Measurements from ENCODE around the gene DDA1. TPM values are rescaled to one million over a fixed set of nuclear protein-coding genes. Genes with fewer than 3 reads are reported as not detected.

DDA1 gene
- total RNA-seq: 19.7 and 26.3 TPM in 2 replicates

GRCh38 chr19:17309198-17309964 lies at the start of gene DDA1:
Gene DDA1 (plus strand): TSS chr19:17309563. CDS start chr19:17309655, 92 bp downstream.

GRCh38 chr19:17264641-17264979 lies 44.8 kb upstream of the DDA1 start, which contains the start of gene USHBP1:
Gene USHBP1 (minus strand): TSS chr19:17264745. CDS start chr19:17264299, 446 bp downstream.

GRCh38 chr19:17266975-17267788 lies 42.2 kb upstream of the DDA1 start, which contains the start of gene BABAM1:
Gene BABAM1 (plus strand): TSS chr19:17267443. CDS start chr19:17268807, 1,364 bp downstream.

GRCh38 chr19:17281391-17282304 lies 27.7 kb upstream of the DDA1 start, which contains the start of gene ANKLE1:
Gene ANKLE1 (plus strand): TSS chr19:17281901. CDS start chr19:17281921, 20 bp downstream.

GRCh38 chr19:17303167-17303939 lies 6.0 kb upstream of the DDA1 start, which contains the start of gene ABHD8:
Gene ABHD8 (minus strand): TSS chr19:17303425. CDS start chr19:17301616, 1,809 bp downstream.

GRCh38 chr19:17305517-17306284 lies 3.7 kb upstream of the DDA1 start, which contains the start of gene MRPL34:
Gene MRPL34 (plus strand): TSS chr19:17305872. CDS start chr19:17305893, 21 bp downstream.

GRCh38 chr19:17334414-17335409 lies 25.3 kb downstream of the DDA1 start, which contains the start of gene ANO8:
Gene ANO8 (minus strand): TSS chr19:17334855. CDS start chr19:17334670, 185 bp downstream.

GRCh38 chr19:17336872-17337674 lies 27.7 kb downstream of the DDA1 start, which contains the start of gene GTPBP3:
Gene GTPBP3 (plus strand): TSS chr19:17337553. CDS start chr19:17337612, 59 bp downstream.

Other genes with a start within 250 kb of the DDA1 start
- gene HAUS8, start 234.1 kb upstream of the DDA1 start, total RNA-seq: 1.6 and 1.9 TPM in 2 replicates
- gene MYO9B, start 233.8 kb upstream of the DDA1 start, total RNA-seq: 24.0 and 24.8 TPM in 2 replicates
- 14.0 and 15.2 TPM in 2 replicates for gene USE1, start 94.2 kb upstream of the DDA1 start, total RNA-seq
- 3.5 and 7.2 TPM in 2 replicates for gene OCEL1, start 83.3 kb upstream of the DDA1 start, total RNA-seq
- gene NR2F6, start 63.6 kb upstream of the DDA1 start, total RNA-seq: 26.0 and 27.7 TPM in 2 replicates
- gene USHBP1, start 44.8 kb upstream of the DDA1 start, total RNA-seq: 33.1 and 37.3 TPM in 2 replicates
- 57.4 and 70.9 TPM in 2 replicates for gene BABAM1, start 42.1 kb upstream of the DDA1 start, total RNA-seq
- gene ANKLE1, start 27.7 kb upstream of the DDA1 start, total RNA-seq: 0.33 and 0.43 TPM in 2 replicates
- gene ABHD8, start 6.1 kb upstream of the DDA1 start, total RNA-seq: 4.7 and 7.6 TPM in 2 replicates
- gene MRPL34, start 3.7 kb upstream of the DDA1 start, total RNA-seq: 34.4 and 37.2 TPM in 2 replicates
- gene ANO8, start 25.3 kb downstream of the DDA1 start, total RNA-seq: 2.2 TPM in 2 replicates
- gene GTPBP3, start 28.0 kb downstream of the DDA1 start, total RNA-seq: 6.4 and 8.7 TPM in 2 replicates
- 15.4 and 63.3 TPM in 2 replicates for gene PLVAP, start 67.8 kb downstream of the DDA1 start, total RNA-seq
- gene CCDC194, start 84.6 kb downstream of the DDA1 start, total RNA-seq: not detected in 2 replicates
- gene BST2, start 96.1 kb downstream of the DDA1 start, total RNA-seq: 0.34 and 0.43 TPM in 2 replicates
- 32.3 and 37.5 TPM in 2 replicates for gene MVB12A, start 110.5 kb downstream of the DDA1 start, total RNA-seq
- 0.09 TPM in 1 of 2 replicates, not detected in the other for gene TMEM221, start 139.1 kb downstream of the DDA1 start, total RNA-seq
- not detected in 2 replicates for gene NXNL1, start 151.4 kb downstream of the DDA1 start, total RNA-seq
- 18.3 and 23.0 TPM in 2 replicates for gene SLC27A1, start 161.0 kb downstream of the DDA1 start, total RNA-seq
- gene PGLS, start 202.1 kb downstream of the DDA1 start, total RNA-seq: 38.8 and 40.9 TPM in 2 replicates
- gene COLGALT1, start 246.1 kb downstream of the DDA1 start, total RNA-seq: 31.7 and 37.9 TPM in 2 replicates